ENCODE data around the gene WFIKKN1.

The WFIKKN1 gene

DNA sequence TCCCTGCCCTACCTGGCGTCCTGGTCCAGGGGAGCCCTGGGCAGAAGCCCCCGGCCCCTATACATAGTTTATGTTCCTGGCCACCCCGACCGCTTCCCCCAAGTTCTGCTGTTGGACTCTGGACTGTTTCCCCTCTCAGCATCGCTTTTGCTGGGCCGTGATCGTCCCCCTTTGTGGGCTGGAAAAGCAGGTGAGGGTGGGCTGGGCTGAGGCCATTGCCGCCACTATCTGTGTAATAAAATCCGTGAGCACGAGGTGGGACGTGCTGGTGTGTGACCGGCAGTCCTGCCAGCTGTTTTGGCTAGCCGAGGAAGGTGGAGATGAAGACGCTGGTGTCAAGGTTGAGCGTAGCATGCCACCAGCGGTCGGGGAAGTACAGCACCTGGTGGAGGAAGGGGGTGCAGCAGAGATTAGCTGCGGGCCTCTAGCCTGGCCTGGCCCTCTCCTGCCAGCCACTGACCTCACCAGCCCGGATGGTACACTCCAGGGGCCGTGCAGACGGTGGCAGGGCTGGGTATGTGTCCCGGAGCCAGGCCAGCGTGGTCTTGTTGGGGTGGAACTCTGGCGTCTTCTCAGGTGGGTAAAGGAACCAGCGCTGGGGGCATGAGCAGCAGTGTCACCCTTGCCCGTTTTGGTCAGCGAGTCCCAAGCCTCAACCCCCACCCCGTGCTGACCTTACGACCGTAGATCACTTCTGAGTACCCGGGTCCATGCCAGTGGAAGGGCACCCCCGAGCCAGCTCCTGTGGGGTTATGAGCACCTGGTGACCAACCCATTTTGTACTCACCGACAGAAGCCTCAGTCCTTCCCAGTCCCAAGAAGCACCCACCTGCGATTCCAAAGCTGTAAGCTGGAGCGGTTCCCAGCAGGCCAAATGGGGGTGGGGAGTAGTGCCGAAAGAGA lies 52.0 kb downstream of the WFIKKN1 start:
- H3K27ac ChIP-seq (ENCODE audit: low read depth, low read length), result no peak overlapping the region

DNA sequence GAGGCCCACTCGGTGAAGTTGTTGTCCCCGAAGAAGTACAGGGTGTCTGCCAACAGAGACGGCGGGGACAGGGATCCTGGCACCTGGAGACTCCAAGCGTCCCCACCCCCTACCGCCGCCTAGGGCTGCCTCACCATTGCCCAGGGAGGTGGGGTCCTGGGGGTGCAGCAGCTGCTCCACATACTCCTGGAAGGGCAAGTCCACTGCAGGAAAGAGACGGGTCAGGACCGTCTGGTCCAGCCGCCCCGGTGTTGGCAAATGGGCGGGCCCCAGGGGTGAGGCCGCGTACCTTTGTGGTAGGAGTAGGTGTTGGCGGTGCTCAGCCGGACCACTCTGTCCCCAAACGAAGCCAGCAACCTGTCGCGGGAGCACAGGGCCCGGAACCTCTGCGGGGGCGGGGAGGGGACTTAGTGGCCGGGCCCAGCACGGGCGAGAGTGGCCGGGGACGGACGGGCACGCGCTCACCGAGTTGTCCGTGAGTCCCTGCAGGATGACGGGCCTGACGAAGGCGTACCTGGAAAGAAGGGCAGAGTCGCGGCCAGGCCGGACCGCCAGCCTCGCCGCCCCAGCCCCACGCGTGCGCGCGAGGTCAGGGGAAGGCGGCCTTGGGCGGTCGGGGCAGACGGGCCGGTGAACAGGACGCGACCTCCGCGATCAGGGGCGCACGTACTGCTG lies 52.7 kb downstream of the WFIKKN1 start:
- Histone ChIP-seq H3K4me3 (ENCODE audit: low read length) (peak overlapping the region; percentile 93), H3K9me2 (replicated peaks; ENCODE audit: control insufficient read depth, low read length) (no peaks in the 10 kb centered on the region), H3K27me3 (ENCODE audit: control insufficient read depth, low read length) (no peaks in the 10 kb centered on the region), H3K36me3 (ENCODE audit: control insufficient read depth, low read length) (peaks cover 59% of the 10 kb centered on the region), H3K4me1 (ENCODE audit: control insufficient read depth, low read length) (peaks cover 46% of the 10 kb centered on the region), H4K20me1 (ENCODE audit: control insufficient read depth, insufficient read depth, low read depth, low read length) (peaks cover 19% of the 10 kb centered on the region), H3F3A (ENCODE audit: control insufficient read depth, insufficient read depth) (no peaks in the 10 kb centered on the region; the same call in 1 of the 2 replicates), H3K79me2 (ENCODE audit: control insufficient read depth, low read length) (peaks cover 41% of the 10 kb centered on the region), H3K9me3 (ENCODE audit: control insufficient read depth, insufficient read depth, low read length) (no peaks in the 10 kb centered on the region), H3K27ac (ENCODE audit: low read depth, low read length) (0 out of 2 replicates have a peak overlapping the region, but pooled peaks have one; percentile 18), H3K4me2 (ENCODE audit: low read length) (peak overlapping the region; percentile 97)
- no peak for TF ChIP-seq EZH2phosphoT487 (IDR thresholded peaks at IDR 0.05; ENCODE audit: borderline replicate concordance, low read length)
- TF ChIP-seq, protein P1, sequence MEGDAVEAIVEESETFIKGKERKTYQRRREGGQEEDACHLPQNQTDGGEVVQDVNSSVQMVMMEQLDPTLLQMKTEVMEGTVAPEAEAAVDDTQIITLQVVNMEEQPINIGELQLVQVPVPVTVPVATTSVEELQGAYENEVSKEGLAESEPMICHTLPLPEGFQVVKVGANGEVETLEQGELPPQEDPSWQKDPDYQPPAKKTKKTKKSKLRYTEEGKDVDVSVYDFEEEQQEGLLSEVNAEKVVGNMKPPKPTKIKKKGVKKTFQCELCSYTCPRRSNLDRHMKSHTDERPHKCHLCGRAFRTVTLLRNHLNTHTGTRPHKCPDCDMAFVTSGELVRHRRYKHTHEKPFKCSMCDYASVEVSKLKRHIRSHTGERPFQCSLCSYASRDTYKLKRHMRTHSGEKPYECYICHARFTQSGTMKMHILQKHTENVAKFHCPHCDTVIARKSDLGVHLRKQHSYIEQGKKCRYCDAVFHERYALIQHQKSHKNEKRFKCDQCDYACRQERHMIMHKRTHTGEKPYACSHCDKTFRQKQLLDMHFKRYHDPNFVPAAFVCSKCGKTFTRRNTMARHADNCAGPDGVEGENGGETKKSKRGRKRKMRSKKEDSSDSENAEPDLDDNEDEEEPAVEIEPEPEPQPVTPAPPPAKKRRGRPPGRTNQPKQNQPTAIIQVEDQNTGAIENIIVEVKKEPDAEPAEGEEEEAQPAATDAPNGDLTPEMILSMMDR (IDR thresholded peaks at IDR 0.05; ENCODE audit: low read depth, low read length, poor library complexity, severe bottlenecking), result no peak

More for the DNA sequence above, 52.0 kb downstream of the WFIKKN1 start:
- Histone ChIP-seq H3K4me3 (ENCODE audit: low read length) (peak overlapping the region; percentile 93), H3K9me3 (ENCODE audit: control insufficient read depth, insufficient read depth, low read length) (no peaks in the 10 kb centered on the region), H4K20me1 (ENCODE audit: control insufficient read depth, insufficient read depth, low read depth, low read length) (peaks cover 19% of the 10 kb centered on the region), H3K36me3 (ENCODE audit: control insufficient read depth, low read length) (peaks cover 57% of the 10 kb centered on the region), H3K79me2 (ENCODE audit: control insufficient read depth, low read length) (peaks cover 36% of the 10 kb centered on the region), H3K4me2 (ENCODE audit: low read length) (peak overlapping the region; percentile 97), H3F3A (ENCODE audit: control insufficient read depth, insufficient read depth) (no peaks in the 10 kb centered on the region; the same call in 1 of the 2 replicates), H3K9me2 (replicated peaks; ENCODE audit: control insufficient read depth, low read length) (no peaks in the 10 kb centered on the region), H3K27me3 (ENCODE audit: control insufficient read depth, low read length) (no peaks in the 10 kb centered on the region), H3K4me1 (ENCODE audit: control insufficient read depth, low read length) (peaks cover 45% of the 10 kb centered on the region)
- no peak for TF ChIP-seq EZH2phosphoT487 (IDR thresholded peaks at IDR 0.05; ENCODE audit: borderline replicate concordance, low read length)
- TF ChIP-seq, protein P1 (IDR thresholded peaks at IDR 0.05; ENCODE audit: low read depth, low read length, poor library complexity, severe bottlenecking), result no peak
